GM12875 (cell line): ENCODE results near the gene REPS2.

Source experiments
- H3K4me3 ChIP-seq: one replicate; pipeline ENCODE4 v1.5.1; 2011; ENCODE audit warnings: low read depth, low read length, control low read depth
- CTCF ChIP-seq: IDR thresholded peaks from 2 replicates; pipeline ENCODE4 v1.5.1; 2011; ENCODE audit warnings: low read depth, mild to moderate bottlenecking, control low read depth, inconsistent platforms, low read length, moderate library complexity, borderline replicate concordance; ENCODE audit not compliant: insufficient read depth

REPS2 gene

GRCh38 chrX:17077361-17077760 lies 130.9 kb downstream of the REPS2 start:
- no peak for TF ChIP-seq CTCF
- no peak overlapping the region for H3K4me3 ChIP-seq

- H3K4me3 ChIP-seq = no peak overlapping the region
- TF ChIP-seq CTCF = no peak
These were observed 131.7 kb downstream of the REPS2 start for GRCh38 chrX:17078031-17078720.

- TF ChIP-seq CTCF = no peak
- H3K4me3 ChIP-seq = no peak overlapping the region
These were observed 135.1 kb downstream of the REPS2 start for GRCh38 chrX:17081511-17081910.

- TF ChIP-seq CTCF = no peak
- no peak overlapping the region for H3K4me3 ChIP-seq
These were observed 135.5 kb downstream of the REPS2 start for GRCh38 chrX:17081968-17082367.

- H3K4me3 ChIP-seq = no peak overlapping the region
- no peak for TF ChIP-seq CTCF
These were observed 136.4 kb downstream of the REPS2 start for GRCh38 chrX:17082831-17083230.

GRCh38 chrX:17086317-17086716 lies 139.9 kb downstream of the REPS2 start:
- no peak overlapping the region for H3K4me3 ChIP-seq
- no peak for TF ChIP-seq CTCF

- no peak for TF ChIP-seq CTCF
- H3K4me3 ChIP-seq = no peak overlapping the region
These were observed 148.7 kb downstream of the REPS2 start for GRCh38 chrX:17095161-17095560.
